HG03196 (cell line): ENCODE measurements around the gene IFNB1.

Experiments
- ATAC-seq: cut with Tn5 transposase; IDR thresholded peaks from one replicate; pipeline ENCODE4 v1.9.1; 2021; ENCODE audit not compliant: unreplicated experiment

The IFNB1 gene

GRCh38 chr9:21070906-21071305, 6.8 kb downstream of the IFNB1 start:
- ATAC-seq = no peak

- ATAC-seq = no peak
These were observed 7.6 kb downstream of the IFNB1 start for GRCh38 chr9:21070171-21070571.

- peak; percentile 63 for ATAC-seq
These were observed 16.7 kb downstream of the IFNB1 start for GRCh38 chr9:21060919-21061561.

GRCh38 chr9:21056931-21057330, 20.8 kb downstream of the IFNB1 start:
- ATAC-seq = no peak

GRCh38 chr9:21053851-21054250, 23.9 kb downstream of the IFNB1 start:
- ATAC-seq = no peak

- ATAC-seq = no peak
These were observed 30.5 kb downstream of the IFNB1 start for GRCh38 chr9:21047281-21047691.

- no peak for ATAC-seq
These were observed 33.9 kb downstream of the IFNB1 start for GRCh38 chr9:21043841-21044240.

GRCh38 chr9:21042466-21042865, 35.3 kb downstream of the IFNB1 start:
- no peak for ATAC-seq

- no peak for ATAC-seq
These were observed 38.4 kb downstream of the IFNB1 start for GRCh38 chr9:21039302-21039701.

GRCh38 chr9:21037278-21037677, 40.5 kb downstream of the IFNB1 start:
- ATAC-seq = no peak

- no peak for ATAC-seq
These were observed 45.9 kb downstream of the IFNB1 start for GRCh38 chr9:21031808-21032183.

GRCh38 chr9:21031091-21031807, 46.5 kb downstream of the IFNB1 start, which contains the start of gene HACD4:
Gene HACD4 (minus strand): TSS chr9:21031640. CDS start chr9:21031590, 50 bp downstream.
- ATAC-seq = peak; percentile 64

GRCh38 chr9:21030389-21031035, 47.2 kb downstream of the IFNB1 start:
- ATAC-seq = peak; percentile 77

- ATAC-seq = no peak
These were observed 48.1 kb downstream of the IFNB1 start for GRCh38 chr9:21029661-21030060.

- ATAC-seq = no peak
These were observed 49.3 kb downstream of the IFNB1 start for GRCh38 chr9:21028466-21028865.

GRCh38 chr9:21027295-21027694, 50.4 kb downstream of the IFNB1 start:
- no peak for ATAC-seq
